AG08395 (cell line): ENCODE results near the gene HPCAL1.

Source experiments
- DNase-seq: peaks from one replicate; pipeline ENCODE4 v3.0.0; 2012; ENCODE audit warnings: mixed read lengths, low spot score

Gene HPCAL1

GRCh38 chr2:10390369-10390801 is 87.7 kb downstream of the HPCAL1 start:
- peak; percentile 49 for DNase-seq

GRCh38 chr2:10392100-10392499 is 89.4 kb downstream of the HPCAL1 start:
- no peak for DNase-seq

GRCh38 chr2:10392548-10392947 is 89.8 kb downstream of the HPCAL1 start:
- DNase-seq = no peak

- DNase-seq = no peak
Observed at GRCh38 chr2:10392951-10393639, 90.4 kb downstream of the HPCAL1 start.

GRCh38 chr2:10393640-10393982 is 90.9 kb downstream of the HPCAL1 start:
- DNase-seq = no peak

- no peak for DNase-seq
Observed at GRCh38 chr2:10395893-10396292, 93.2 kb downstream of the HPCAL1 start.

- no peak for DNase-seq
Observed at GRCh38 chr2:10396464-10396863, 93.8 kb downstream of the HPCAL1 start.

GRCh38 chr2:10397297-10397875 is 94.7 kb downstream of the HPCAL1 start:
- DNase-seq = no peak

GRCh38 chr2:10397878-10398277 is 95.2 kb downstream of the HPCAL1 start:
- no peak for DNase-seq

- no peak for DNase-seq
Observed at GRCh38 chr2:10398496-10398895, 95.8 kb downstream of the HPCAL1 start.

- DNase-seq = no peak
Observed at GRCh38 chr2:10399358-10399757, 96.7 kb downstream of the HPCAL1 start.

GRCh38 chr2:10400002-10400401 is 97.3 kb downstream of the HPCAL1 start:
- DNase-seq = no peak

GRCh38 chr2:10400568-10400977 is 97.9 kb downstream of the HPCAL1 start:
- no peak for DNase-seq

- no peak for DNase-seq
Observed at GRCh38 chr2:10400978-10401951, 98.6 kb downstream of the HPCAL1 start.

- DNase-seq = peak; percentile 58
Observed at GRCh38 chr2:10402062-10402585, 99.4 kb downstream of the HPCAL1 start.

- no peak for DNase-seq
Observed at GRCh38 chr2:10402653-10403215, 100.0 kb downstream of the HPCAL1 start.

GRCh38 chr2:10404324-10405143 is 101.8 kb downstream of the HPCAL1 start:
- DNase-seq = no peak

GRCh38 chr2:10405448-10405847 is 102.7 kb downstream of the HPCAL1 start:
- peak; percentile 95 for DNase-seq

- DNase-seq = no peak
Observed at GRCh38 chr2:10406016-10406415, 103.3 kb downstream of the HPCAL1 start.

GRCh38 chr2:10406491-10407188 is 103.9 kb downstream of the HPCAL1 start:
- no peak for DNase-seq

GRCh38 chr2:10407432-10407831 is 104.7 kb downstream of the HPCAL1 start:
- no peak for DNase-seq
